IPS-15b (cell line): Measurements from ENCODE around the gene SYT13.

Experiments
- H3K27me3 ChIP-seq: one replicate; pipeline ENCODE4 v1.6.1; 2013; ENCODE audit warnings: low read length; ENCODE audit not compliant: control insufficient read depth, insufficient read depth
- H3K36me3 ChIP-seq: one replicate; pipeline ENCODE4 v1.6.1; 2013; ENCODE audit warnings: low read length; ENCODE audit not compliant: control insufficient read depth, insufficient read depth
- H3K4me1 ChIP-seq: one replicate; pipeline ENCODE4 v1.6.1; 2013; ENCODE audit warnings: mild to moderate bottlenecking, low read length; ENCODE audit not compliant: control insufficient read depth, insufficient read depth
- H3K4me3 ChIP-seq: one replicate; pipeline ENCODE4 v1.5.1; 2013; ENCODE audit warnings: low read depth, low read length
- H3K9ac ChIP-seq: one replicate; pipeline ENCODE4 v1.6.1; 2013; ENCODE audit warnings: low read depth, mild to moderate bottlenecking, low read length
- H3K9me3 ChIP-seq: one replicate; pipeline ENCODE4 v1.6.1; 2013; ENCODE audit warnings: mild to moderate bottlenecking, low read length; ENCODE audit not compliant: control insufficient read depth, insufficient read depth

Gene SYT13

DNA sequence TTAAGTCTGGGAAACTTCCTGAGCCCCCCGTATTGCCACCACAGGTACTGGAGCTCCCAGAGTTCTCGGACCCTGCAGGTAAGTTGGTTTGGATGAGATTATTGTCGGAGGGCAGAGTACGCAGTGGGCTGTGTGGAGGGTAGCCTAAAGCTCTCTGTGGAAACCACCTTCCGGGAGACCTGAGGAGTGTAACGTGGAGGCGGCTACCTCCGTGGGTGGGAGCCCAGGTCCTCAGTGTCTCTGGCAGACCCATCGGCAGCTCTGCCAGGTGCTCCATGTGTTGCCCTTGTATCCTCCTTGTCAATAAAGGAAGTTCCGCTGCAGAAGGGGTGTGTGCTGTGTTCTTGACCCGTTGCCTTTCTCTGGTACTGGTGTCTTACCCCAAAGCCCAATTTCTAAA is 61.4 kb downstream of the SYT13 start:
- H3K36me3 ChIP-seq, result peaks cover 12% of the 10 kb centered on the region
- no peaks in the 10 kb centered on the region for H3K9me3 ChIP-seq
- no peak overlapping the region for H3K9ac ChIP-seq
- no peaks in the 10 kb centered on the region for H3K4me1 ChIP-seq
- H3K4me3 ChIP-seq, result no peak overlapping the region
- no peaks in the 10 kb centered on the region for H3K27me3 ChIP-seq

DNA sequence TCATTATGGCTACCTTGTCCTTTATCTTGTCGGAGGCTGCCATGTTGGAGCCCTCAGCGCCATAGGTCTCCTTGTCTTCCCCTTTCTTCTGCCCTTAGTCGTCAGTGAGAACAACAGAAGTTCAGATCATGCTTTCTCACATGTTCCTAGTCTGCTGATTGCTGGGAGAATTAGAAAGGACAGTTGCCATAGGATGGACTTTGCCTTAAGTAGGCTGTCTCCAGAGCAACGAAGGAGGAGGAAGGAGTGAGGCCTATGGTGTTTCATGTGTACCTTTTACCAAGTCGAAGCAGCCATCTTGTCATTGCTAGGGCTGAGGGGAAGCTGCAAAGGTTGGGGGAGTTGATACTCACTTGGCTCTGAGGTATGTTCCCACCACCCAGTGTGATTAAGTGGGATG is 62.6 kb downstream of the SYT13 start:
- Histone ChIP-seq H3K4me3 (no peak overlapping the region), H3K4me1 (no peaks in the 10 kb centered on the region), H3K9ac (no peak overlapping the region), H3K36me3 (peaks cover 12% of the 10 kb centered on the region), H3K9me3 (no peaks in the 10 kb centered on the region), H3K27me3 (no peaks in the 10 kb centered on the region)

DNA sequence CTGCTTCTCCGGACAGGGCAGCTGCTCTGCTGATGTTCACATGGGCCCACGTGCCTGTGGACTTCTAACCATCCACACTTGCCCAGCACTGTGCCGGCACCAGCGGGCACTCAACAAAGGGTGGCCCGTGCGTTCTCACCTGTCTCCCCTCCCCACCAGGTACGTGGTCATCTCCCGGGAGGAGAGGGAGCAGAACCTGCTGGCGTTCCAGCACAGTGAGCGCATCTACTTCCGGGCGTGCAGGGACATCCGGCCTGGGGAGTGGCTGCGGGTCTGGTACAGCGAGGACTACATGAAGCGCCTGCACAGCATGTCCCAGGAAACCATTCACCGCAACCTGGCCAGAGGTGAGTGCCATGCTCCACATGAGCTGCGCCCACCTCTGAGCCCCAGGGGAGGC is 66.7 kb downstream of the SYT13 start:
- Histone ChIP-seq H3K27me3 (no peaks in the 10 kb centered on the region), H3K36me3 (no peaks in the 10 kb centered on the region), H3K4me3 (no peak overlapping the region), H3K9me3 (no peaks in the 10 kb centered on the region), H3K4me1 (no peaks in the 10 kb centered on the region), H3K9ac (no peak overlapping the region)

DNA sequence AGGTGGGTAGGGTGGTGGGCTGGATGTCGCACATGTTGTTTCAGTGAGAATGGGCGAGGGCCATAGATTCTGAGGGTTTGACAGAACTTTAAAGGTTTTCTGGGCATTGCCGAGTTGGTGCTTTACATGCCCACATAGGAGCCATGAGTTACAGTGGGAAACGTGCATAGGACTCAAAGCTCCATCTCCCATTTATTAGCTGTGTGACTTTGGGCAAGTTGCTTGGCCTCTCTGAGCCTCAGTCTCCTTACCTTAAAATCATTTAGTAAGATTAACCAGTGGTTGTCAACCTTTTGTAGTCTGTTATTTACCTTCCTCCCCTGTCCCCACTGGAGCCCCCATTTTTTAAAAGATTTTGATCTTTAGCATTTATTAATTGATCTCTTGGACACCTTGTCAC is 67.4 kb downstream of the SYT13 start:
- H3K4me1 ChIP-seq, result no peaks in the 10 kb centered on the region
- H3K27me3 ChIP-seq, result no peaks in the 10 kb centered on the region

DNA sequence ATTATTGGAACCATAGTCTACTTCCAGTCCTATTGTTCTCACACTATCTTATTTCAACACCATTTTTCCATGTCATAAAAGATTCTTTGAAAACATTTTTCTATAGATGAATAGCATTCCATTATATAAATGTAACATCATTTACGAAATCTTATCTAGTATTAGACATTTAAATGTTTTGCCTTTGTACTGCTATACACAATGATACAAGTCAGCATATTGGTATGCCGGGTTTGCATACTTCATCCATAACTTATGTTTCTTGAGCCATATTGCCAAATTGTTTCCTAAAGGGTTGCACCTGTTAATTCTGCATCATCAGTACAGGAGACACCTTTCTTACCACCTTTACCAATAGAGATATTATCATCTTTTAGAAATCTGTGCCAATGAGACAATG is 68.2 kb downstream of the SYT13 start:
- Histone ChIP-seq H3K9ac (no peak overlapping the region), H3K36me3 (no peaks in the 10 kb centered on the region), H3K4me3 (no peak overlapping the region), H3K9me3 (no peaks in the 10 kb centered on the region), H3K4me1 (no peaks in the 10 kb centered on the region), H3K27me3 (no peaks in the 10 kb centered on the region)

More for the DNA sequence above, 67.4 kb downstream of the SYT13 start:
- Histone ChIP-seq H3K9ac (no peak overlapping the region), H3K9me3 (no peaks in the 10 kb centered on the region), H3K36me3 (no peaks in the 10 kb centered on the region), H3K4me3 (no peak overlapping the region)

DNA sequence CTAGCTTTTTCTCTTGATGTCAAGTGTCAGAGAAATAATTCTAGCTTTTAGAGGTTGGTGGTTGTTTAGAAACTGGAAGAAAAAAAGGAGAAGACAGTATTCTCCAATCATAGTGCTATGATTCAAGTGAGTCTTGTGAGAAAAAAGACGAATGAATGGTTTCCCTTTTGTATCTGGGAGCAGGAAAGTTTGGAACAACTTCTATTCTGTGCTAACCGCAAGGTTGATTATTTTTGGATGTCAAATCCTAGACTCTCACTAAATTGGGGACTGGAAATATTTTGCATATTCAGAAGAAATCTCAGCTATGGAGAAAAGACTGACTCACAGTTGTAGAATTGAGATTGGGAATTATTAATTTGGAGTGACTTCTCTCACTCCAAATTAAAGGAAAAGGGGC is 69.2 kb downstream of the SYT13 start:
- no peaks in the 10 kb centered on the region for H3K27me3 ChIP-seq
- no peak overlapping the region for H3K4me3 ChIP-seq

DNA sequence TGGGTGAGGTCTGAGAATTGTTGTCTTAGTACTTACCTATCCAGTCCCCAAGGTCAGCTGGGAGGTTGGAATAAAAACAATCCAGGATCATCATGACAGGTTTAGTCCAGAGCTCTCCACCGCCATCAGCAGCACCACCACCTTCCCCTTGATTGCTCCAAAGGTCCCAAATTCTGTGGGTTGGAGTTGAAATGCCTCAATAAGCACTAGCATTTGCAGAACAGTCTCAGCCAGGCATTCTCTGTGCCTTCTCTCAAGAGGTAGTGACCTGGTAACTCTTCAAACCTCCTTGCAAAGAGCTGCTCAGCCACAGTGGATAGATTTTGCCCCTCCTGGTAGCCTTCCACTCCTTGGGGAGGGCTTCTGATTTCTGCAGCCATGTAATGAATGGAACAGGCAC is 70.1 kb downstream of the SYT13 start:
- Histone ChIP-seq H3K4me3 (no peak overlapping the region), H3K9me3 (no peaks in the 10 kb centered on the region), H3K9ac (no peak overlapping the region), H3K4me1 (no peaks in the 10 kb centered on the region), H3K36me3 (no peaks in the 10 kb centered on the region), H3K27me3 (no peaks in the 10 kb centered on the region)

More for the DNA sequence above, 69.2 kb downstream of the SYT13 start:
- Histone ChIP-seq H3K9ac (no peak overlapping the region), H3K36me3 (no peaks in the 10 kb centered on the region), H3K4me1 (no peaks in the 10 kb centered on the region), H3K9me3 (no peaks in the 10 kb centered on the region)

DNA sequence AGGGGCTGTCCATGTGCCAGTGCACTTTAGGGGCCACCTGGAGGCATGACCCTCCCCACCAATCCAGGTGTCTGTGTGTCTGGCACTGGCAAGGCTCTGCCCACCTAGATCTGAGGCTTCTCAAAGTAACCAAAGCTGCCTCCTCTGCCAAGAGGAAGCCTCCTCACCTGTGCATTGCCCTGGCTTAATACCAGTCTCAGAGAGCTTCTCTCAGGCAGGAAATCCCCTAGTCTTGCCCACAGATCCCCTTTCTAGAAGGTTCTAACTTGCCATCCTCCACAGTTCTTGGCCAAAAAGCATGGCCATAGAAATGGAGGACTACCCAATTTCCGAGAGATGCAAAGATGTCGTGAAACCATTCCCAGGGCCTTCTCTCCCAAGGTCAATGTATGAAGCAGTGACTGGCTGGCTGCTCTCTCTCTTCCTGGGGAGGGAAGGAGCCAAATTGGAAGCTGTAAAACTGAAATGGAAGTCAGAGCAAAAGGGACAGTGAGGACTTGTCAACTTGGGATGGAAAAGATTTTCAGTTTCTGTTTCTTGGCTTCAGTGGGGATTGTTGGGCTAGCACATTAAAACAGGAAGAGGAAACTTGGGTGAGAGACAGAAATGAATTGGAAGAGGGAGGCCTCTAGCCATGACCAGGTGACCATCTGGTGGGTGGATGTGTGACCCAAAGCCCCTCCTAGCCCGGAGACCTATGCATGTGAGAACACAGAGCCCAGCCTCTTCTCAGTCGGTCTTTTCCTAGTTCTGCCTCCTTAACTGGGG is 70.9 kb downstream of the SYT13 start:
- no peaks in the 10 kb centered on the region for H3K9me3 ChIP-seq
- H3K27me3 ChIP-seq, result no peaks in the 10 kb centered on the region
- H3K4me1 ChIP-seq, result no peaks in the 10 kb centered on the region
- H3K4me3 ChIP-seq, result no peak overlapping the region
- no peak overlapping the region for H3K9ac ChIP-seq
- H3K36me3 ChIP-seq, result no peaks in the 10 kb centered on the region

DNA sequence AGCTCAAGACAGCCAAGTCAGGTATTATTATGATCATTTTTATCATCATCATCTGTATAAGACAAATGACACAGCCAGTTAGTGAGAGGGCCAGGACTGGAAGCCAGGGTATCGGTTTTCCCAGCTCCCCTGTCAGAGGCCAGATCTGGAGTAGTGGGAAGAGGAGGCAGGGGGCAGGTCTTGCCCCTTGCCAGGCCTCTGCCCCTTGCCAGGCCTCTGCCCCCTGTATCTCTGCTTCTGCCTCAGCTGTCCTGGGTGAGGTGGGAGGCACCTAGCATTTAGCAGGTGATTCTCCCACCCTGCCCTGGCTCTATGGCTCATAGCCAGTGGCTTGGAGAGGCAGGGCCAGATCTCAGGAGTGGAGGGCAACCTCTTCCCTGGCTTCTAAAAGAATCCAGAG is 72.4 kb downstream of the SYT13 start:
- no peaks in the 10 kb centered on the region for H3K27me3 ChIP-seq
- H3K9me3 ChIP-seq, result no peaks in the 10 kb centered on the region
- no peak overlapping the region for H3K4me3 ChIP-seq
- H3K9ac ChIP-seq, result no peak overlapping the region
- H3K36me3 ChIP-seq, result no peaks in the 10 kb centered on the region
- peaks cover 8% of the 10 kb centered on the region for H3K4me1 ChIP-seq

DNA sequence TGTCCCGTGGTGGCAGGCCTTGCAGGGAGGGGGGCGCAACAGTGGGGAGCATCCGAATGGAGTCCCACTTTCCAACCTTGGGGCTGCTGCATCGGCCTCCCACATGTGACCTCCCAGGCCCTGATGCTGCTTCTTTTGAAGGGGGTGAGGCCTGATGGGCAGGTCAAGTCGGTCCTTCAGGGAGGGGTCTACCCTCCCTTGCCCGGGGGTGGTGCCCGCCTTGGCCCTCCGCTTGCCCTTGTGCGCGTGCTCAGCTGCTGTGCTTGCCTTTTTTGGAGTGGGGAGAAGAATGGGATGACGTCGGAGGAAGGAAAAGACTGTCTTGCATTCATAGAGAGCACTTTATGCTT is 72.8 kb downstream of the SYT13 start:
- Histone ChIP-seq H3K36me3 (no peaks in the 10 kb centered on the region), H3K27me3 (no peaks in the 10 kb centered on the region), H3K4me3 (no peak overlapping the region), H3K9ac (no peak overlapping the region), H3K9me3 (no peaks in the 10 kb centered on the region), H3K4me1 (peaks cover 8% of the 10 kb centered on the region)

DNA sequence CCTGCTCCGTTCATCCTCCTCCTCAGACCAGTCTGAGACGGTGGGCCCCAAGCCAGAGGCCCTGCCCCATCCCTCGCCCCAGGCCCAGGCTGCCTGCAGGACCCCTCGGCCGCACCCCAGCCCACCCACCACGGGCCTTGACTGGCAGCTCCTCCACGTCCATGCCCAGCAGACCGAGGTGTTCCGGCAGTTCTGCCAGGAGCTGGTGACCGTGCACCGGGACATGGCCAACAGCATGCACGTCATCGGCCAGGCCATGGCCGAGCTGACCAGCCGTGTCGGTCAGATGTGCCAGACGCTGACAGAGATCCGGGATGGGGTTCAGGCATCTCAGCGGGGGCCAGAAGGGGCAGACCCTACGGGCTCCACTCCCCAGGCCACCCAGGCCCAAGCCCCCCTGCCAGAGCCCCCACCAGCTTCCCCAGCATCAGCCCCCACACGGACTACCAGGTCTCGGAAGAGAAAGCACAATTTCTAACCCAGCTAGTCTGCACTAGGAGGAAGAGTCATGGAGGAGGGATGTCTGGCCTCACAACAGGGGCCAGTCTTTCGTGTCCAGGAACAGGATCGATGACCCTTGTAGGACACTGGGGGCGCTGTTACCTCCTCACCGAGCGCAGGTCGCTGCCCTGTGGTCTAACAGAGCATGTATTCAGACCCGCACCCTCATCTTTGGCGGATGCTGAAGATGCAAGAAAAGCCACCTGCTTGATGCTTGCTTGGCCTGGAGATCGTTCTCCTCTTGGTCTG is 73.4 kb downstream of the SYT13 start:
- Histone ChIP-seq H3K9ac (no peak overlapping the region), H3K27me3 (no peaks in the 10 kb centered on the region), H3K9me3 (no peaks in the 10 kb centered on the region), H3K36me3 (no peaks in the 10 kb centered on the region), H3K4me1 (peaks cover 8% of the 10 kb centered on the region), H3K4me3 (no peak overlapping the region)

DNA sequence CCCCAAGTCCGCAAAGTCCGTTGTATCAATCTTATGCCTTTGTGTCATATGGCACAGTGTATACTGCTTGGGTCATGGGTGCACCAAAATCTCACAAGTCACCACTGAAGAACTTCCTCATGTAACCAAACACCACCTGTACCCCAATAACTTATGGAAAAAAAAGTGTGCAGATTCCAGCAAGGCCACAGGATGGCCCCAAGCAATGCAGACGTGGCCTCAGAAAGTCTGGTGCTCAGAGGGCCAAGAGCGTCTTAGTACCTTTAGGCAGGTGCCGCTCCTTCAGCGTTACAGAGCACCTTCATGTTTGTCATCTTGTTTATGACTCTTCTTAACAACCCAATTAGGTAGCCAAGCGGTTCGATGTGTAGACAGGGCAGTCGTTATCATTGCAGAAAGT is 74.4 kb downstream of the SYT13 start:
- Histone ChIP-seq H3K9me3 (no peaks in the 10 kb centered on the region), H3K9ac (no peak overlapping the region), H3K27me3 (no peaks in the 10 kb centered on the region), H3K4me3 (no peak overlapping the region), H3K36me3 (no peaks in the 10 kb centered on the region), H3K4me1 (peaks cover 8% of the 10 kb centered on the region)
